T-helper 1 cell treated with Interleukin-12 subunit alpha and Interleukin-12 subunit beta and Interleukin-4 antibody, amounts not matched to agents 30 ng/mL and 1 ng/mL, for 36 hours (primary cell): ENCODE data around the gene MRRF. TPM values are rescaled to one million over a fixed set of nuclear protein-coding genes. Genes with fewer than 3 reads are reported as not detected.

Experiments
- intact Hi-C: fragments of 100-400 bp; cut with micrococcal nuclease; formaldehyde crosslinking; loops from one replicate; pipeline ENCODE4 v1.15.1; 2024
- total RNA-seq: library from RNA; stranded (reverse); gene quantifications from 2 replicates; pipeline ENCODE4 v1.2.3, GENCODE V29; 2022

The MRRF gene, protein sequence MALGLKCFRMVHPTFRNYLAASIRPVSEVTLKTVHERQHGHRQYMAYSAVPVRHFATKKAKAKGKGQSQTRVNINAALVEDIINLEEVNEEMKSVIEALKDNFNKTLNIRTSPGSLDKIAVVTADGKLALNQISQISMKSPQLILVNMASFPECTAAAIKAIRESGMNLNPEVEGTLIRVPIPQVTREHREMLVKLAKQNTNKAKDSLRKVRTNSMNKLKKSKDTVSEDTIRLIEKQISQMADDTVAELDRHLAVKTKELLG
- 32.7 and 32.9 TPM in 2 replicates for total RNA-seq

DNA sequence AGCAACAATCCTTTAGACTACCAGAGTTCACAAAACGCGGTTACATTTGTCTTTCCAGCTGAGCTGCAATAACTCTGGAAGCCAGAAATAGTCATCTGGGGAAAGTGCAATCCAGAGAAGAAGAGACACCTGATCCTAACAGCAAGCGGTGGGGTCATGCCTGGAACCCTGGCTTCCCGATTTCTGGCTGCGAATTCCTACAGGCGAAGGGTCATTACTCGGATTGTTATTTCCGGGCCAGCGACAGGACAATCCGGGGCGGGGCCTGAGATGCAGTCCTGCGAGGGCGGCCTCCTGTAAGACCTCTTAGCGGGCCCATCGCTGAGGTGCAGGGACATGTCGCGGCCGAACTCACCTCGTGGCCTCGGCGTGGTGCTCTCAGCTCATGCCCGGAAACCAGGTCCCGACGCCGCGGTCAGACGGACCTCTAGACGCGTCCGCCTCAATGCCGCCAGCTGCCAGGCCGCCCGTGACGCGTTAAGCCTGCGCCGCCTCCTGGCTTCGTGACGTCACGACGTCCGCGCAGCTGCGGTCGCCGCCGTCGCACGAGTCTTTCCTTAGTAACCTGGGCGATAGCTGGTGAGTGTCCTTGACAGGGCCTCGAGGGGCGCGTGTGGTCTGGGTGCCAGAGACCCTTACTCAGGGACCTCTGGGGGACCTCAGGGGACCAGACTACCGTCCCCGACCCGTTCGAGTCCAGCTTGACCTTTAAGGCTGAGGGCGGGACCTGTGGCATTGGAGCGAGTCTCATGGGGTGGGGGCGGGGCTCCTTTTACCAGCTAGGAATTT is at the start of gene MRRF, which contains the start of gene RBM18:
MRRF (plus strand) TSS at position 523 of the 789 bp plus-strand sequence. CDS start 6,010 bp downstream, outside the sequence.
RBM18 (minus strand) TSS at position 481 of the 789 bp plus-strand sequence. CDS start 3,348 bp downstream, outside the sequence.
- intact Hi-C loops, result loop anchor here (1.0 to 10.0 kb wide), 14 partner anchors 45 to 1684 kb away; partner anchors contain the start of genes CDK5RAP2, MORN5, NDUFA8 and PDCL

DNA sequence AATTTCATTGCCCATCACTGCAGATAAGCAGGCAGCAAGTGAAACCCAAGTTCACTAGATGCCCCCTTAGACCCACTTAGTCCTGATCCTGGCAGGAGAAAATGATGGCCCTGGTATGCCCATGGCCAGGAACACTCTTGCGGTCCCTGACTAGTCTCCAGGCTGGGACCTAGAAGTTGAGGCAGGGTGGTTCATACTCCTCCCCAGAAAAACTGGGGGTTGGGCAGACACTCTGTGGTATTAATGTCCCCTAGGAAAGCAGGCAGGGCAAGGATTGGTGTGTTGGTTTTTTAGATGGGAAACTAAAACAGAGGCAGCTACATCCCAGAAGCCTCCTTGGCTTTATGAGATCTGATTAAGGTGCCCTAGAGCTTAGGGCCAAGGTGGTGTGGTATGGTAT is 49.0 kb upstream of the MRRF start:
- intact Hi-C loops, result no loop called here

DNA sequence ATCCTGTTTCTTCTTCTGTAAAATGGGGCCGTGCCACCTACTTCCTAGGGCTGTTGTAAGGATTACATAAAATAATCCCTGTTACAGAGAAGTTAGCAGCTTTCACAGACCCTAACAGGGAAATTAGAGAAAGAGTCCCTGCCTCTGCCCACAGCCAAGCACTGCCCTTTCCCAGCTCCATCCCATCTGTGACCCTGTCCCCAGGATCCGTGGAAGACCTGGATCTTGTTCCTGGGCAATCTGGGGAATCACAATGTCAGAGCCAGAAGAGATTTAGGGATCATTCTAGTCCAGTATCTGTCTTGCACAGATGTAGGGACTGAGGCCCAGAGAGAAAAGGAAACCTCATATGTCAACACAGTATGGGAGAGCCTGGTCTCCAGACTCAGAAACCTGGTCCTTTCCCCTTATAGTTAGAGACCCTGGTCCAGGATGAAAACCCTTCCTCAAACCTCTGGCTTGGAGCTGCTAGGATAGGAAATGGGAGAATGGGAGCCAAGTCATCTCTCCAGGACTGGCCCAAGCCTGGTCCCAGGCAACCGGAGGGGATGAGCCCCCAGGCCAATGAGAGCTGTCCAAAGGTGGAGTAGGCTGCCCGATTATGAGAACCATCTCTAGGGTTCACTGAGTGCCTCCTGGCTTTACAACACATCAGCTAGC is 48.4 kb upstream of the MRRF start:
- intact Hi-C loops, result no loop called here

DNA sequence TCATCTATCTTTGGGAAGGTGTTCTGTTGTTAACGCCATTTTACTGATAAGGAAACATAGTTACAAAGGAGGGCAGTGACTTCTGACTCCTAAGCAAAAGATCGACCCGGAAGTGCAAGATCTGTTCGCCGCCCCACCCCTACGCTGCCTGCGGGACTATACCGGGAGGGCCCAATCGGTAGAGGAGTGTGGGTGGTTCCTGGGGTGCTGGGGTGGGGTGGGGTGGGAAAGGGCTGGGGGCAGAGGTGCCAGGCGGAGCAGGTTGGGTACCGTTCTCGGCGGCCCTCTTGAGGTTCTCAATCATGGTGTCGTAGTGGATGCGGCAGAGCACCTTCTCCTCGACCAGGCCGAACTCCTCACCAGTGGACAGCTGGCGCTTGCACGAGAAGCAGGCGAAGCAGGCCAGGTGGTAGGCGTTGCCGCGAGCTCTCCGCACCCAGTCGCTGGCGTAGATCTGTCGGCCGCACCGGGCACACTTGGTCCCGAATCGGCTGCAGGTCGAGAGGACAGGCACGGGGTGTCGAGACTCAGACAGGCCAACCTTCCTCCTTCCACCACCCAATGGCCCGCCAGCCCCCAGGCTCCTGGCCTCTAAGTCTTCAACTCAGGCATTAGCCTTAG is 47.8 kb upstream of the MRRF start:
- intact Hi-C loops, result no loop called here

DNA sequence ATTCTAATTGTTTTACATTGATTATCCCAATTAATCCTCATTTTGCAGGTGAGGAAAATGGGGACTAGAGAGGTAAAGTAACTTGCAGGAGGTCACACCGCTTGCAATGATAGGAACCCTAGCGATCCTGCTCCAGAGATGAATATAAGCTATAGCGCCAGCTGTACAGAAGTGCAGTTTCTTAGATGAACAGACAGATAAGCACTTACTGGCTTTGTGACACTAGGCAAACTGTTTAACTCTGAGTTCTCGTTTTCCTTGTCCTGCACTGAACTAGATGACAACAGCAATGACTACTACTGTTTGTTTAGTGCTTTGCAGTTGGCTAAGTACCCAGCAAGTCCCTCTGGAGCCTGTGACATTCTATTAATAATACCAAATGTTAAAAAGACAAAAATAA is 47.0 kb upstream of the MRRF start:
- intact Hi-C loops, result loop anchor here (2.0 kb wide), 1 partner anchor 125 kb away; the partner anchor contains the start of gene TTLL11

DNA sequence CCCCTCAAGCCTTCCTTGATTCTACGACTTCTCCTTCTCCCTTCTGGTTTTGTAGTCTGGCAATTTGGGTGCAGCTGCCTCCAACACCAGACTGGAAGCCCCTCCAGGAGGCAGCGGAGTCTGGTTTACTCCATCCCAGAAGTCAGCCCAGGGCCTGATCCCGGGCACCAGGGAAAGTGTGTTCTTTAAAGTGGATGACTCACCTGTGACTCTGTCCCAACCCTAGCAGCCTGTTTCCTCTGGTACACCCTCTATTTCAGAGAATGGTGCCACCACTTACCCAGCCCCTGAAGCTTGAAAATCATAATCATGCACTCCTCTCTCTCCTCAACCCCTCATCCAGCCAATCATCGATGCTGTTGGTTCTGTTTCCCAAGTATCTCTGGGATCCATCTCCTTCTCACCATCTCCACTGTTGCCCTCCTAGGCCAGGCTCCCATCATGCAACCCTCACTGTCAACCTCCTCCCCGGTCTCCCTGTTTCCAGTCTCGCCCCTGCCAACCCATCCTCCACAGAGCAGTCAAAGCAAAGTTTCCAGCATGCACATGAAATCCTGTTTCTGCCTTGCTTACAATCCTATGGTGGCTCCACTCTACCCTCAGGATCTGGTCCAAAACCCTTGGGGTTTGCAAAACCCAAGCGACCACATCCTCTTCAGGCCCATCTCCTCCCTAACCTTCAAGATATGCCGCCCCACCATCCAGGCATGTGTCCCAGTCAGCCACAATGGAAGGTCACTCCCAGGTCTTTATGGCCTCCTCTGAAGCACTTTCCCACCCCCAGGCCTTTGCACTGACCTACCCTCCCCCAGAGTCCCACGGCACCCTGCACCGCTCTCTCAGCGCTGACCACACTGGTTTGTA is 46.4 kb upstream of the MRRF start:
- intact Hi-C loops, result loop anchor here (2.0 kb wide), 1 partner anchor 126 kb away; the partner anchor contains the start of gene TTLL11

DNA sequence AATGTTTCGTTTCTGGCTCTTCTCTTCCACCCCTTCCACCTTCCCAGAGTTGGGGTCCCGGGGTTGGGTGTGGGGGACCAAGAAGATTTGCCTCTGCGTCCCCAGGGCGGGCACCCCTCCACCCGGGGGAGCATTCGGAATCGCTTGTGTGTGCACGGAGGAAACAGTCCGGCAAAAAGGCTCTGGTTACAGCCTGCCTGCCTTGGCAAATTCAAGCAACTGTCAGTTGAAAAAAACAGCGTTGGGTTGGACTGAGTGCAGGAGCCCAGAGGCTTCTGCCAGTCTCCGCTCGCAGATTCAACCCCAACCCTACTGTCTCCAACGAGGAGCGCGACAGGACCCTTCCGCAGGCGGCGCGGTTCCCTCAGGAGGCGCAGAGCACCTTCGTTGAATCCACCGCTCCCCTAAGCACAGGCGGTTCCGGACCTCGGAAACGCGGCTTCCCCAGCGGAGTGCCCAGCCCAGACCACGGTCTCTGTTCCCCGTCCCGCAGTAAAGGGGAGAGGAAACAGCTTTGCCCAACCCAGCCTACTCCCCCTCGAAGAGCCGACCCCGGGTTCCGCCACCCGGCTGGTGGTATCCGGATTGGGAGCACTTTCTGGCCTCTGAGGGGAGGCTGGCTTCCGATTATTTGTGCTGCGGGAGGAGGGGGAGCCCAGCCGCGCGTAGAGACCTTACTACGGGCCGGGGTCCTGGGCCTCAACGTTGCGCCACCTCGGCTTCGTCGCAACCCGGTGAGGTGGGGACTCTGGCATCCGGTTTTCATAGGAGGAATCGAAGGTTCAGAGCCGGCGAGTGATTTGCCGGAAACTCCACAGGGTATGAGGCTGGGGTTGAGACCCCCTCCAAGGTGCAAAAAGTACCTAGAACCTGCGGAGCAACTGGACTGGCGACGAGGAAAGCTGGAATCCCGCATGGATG is 45.5 kb upstream of the MRRF start:
- intact Hi-C loops, result loop anchor here (1.0 to 2.0 kb wide), 2 partner anchors 46 to 126 kb away; partner anchors contain the start of gene TTLL11

DNA sequence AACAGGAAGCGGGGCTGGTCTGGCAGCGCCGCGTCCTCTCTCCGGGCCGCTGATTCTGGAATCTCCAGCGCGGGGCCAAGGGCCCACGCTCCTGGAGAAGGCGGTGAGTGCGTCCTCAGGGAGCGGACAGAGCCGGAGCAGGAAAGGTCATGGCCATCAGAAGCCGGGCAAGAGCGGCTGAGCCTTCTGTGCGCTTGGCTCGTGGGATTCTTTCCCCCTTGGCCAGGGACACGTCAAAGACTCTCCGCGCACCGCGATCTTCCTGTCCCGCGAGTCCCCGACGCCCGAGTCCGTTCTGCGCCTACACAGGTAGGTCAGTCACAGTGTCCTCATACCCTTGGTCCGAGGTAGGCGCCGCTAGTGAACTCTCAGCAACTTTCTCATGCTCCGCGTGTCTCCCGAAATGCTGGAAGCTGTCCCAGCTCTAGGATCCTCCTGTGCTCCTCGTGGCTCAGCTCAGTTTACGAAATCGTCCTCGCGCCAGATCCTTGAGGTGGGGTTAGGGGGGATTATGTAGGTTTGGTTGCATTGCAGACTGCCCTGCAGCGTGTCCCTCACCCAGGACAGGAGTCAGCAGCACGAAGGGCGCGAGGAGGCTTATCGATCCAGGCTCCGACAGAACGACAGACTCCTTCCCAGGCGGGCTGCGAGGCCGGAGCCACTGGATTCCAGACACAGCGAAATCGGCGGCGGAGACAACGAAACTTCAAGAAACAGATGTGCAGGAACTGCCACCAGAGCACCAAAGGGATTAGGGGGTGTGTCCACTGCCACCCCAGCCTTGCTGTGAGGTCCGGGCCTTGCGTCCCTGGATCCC is 44.6 kb upstream of the MRRF start:
- intact Hi-C loops, result loop anchor here (1.0 to 2.0 kb wide), 2 partner anchors 45 to 127 kb away; partner anchors contain the start of gene TTLL11

DNA sequence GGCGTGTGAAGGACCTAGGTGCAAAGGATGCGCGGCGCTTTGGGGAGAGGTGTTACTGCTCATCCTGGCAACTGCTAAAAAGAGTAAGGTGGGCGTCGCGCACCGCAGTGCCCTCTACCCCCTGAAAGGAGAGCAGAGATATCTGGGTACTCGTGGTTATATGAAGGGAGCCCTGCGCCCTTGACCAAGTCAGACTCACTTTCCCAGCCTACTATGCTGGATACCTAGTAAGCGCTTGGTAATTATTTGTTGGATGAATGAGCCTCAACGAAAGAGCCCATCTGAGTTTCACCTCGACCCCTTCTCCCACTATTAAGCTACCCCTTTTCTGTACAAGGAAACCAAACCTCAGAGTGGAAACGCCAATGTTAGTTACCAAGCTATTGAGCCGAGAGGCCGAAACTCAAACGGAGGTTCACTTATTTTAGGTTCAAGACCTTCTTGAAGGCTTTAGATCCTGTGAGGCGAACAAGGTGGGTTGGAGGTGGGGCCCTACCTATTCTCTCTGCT is 44.0 kb upstream of the MRRF start:
- intact Hi-C loops, result no loop called here

DNA sequence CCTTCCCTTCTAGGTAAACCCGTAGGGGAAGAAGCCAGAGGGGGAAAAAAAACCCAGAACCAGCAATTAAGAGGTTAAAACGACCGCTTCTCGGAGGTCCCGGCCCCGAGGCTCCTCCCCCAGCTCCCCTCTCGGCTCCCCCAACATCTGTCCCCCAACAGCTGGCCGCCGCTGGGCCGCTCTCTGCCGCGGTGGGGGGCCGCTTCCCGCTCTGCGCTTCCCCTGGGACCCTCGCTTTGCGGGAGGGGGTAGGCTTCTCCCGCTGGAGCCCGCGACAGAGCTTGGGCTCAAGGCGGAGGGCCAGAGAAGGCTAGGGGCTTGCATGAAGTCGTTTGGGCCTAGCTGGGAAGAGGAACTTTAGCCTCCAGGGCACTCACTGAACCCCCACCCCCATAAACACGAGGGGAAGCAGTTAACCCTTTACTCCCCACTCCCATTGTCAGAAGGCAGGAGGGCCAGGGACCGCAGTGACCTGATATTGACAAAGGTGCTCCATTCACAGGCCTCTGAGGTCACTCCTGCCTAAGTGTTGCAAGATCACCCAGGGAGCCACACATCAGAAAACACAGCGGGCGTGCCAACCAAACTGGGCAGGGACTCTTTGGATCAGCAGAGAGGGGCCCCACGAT is 43.4 kb upstream of the MRRF start:
- intact Hi-C loops, result no loop called here

DNA sequence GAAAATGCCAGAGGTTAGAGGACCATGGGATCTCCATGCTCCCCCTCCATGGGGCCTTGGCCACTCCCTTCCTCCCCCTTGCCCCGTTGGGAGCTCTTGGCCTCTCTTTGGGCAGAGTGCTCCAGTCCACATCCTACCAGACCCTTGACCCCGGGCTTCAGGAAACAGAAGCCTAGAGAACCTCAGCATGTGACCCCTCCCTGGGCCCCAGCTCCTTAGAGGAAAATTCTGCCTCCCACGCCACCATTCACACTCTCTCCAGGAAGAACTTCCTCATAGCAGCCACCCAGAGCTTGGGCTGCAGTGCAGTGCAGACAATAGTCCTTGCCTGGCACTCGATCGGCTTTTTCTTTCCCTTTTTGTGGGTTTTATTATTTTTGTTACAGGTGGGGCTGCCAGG is 41.9 kb upstream of the MRRF start:
- intact Hi-C loops, result no loop called here

DNA sequence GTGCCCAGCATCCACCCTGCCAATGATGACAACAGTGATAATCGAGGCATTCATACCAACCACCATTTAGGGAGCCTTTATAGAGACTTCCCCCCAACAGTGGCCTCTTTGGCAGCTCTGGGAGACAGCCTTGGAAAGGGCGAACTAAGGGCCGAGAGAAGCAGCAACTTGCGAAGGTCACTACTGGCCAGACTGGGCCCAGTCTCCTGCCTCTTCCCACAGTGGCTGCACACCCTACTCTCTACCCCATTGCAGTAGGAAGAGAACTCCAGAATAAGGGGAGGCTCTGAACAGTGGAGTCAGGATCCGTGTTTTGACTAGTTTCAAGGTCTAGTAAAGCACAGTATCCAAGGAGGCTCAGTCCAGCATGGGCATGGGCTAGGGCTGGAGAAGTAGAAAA is 41.2 kb upstream of the MRRF start:
- intact Hi-C loops, result no loop called here

DNA sequence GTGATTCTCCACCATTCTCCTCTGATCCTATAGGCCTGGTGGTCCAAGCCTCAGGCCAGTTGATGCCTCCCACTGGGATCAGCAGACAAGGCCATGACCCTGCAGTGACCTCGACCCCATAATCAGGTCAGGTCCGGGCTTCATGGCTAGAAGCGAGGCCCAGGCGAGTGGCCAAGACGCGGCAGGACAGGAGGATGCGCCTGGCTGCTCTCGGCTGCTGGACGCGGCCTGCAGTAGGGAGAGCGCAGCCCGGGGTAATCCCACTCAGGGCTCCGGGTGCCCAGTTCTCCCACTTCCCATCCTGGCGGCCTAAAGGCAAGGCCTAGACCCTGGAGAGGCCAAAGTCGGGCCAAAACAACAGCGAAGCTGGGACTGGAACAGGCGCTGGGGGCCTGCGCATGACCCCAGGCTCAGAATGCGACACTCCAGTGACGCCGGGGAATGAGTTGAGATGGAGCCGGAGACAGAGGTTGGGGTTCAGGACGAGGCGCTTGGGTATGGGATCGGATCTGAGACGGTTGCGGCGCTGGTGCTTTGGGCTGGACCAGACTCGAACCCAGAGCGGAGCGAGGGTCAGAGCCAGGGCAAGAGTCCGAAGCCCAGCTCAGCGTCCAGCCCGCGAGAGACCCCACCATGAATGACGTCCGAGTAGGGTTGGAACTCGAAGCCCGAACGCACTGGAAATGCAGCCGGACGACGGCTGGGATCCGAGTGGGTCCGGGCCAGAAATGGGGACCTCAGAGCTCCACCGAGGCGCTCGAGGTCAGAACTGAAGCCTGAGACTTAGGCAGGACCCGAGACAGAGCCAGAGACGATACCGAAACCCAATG is 39.2 kb upstream of the MRRF start:
- intact Hi-C loops, result no loop called here

DNA sequence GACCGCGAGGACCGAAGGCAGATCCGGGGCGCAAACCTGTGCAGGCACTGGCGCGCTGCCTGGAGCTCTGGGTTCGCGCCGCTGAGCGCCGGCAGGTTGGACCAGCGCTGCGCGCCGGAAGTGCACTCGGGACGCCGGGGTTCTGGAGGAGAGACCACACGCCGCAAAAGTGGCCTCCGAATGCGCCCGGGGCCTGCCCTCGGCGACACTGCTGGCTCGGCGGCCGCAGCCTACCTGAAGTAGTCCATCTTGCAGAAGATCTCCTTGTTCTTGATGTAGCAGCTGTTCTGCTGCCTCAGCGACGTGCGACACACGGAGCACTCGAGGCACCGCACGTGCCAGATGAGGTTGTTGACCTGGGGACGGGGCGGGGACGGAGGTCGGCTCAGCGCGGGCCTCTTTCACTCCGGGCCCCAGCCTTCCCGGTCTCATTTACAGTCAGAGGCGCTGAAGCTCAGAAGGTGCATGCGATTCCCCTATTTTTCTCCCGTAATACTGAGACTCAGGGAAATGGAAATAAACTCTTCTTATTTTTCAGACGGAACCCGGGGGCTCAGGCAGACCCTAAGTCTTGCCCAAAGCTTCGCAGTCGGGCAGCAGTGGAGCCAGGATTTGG is 38.4 kb upstream of the MRRF start:
- intact Hi-C loops, result no loop called here

DNA sequence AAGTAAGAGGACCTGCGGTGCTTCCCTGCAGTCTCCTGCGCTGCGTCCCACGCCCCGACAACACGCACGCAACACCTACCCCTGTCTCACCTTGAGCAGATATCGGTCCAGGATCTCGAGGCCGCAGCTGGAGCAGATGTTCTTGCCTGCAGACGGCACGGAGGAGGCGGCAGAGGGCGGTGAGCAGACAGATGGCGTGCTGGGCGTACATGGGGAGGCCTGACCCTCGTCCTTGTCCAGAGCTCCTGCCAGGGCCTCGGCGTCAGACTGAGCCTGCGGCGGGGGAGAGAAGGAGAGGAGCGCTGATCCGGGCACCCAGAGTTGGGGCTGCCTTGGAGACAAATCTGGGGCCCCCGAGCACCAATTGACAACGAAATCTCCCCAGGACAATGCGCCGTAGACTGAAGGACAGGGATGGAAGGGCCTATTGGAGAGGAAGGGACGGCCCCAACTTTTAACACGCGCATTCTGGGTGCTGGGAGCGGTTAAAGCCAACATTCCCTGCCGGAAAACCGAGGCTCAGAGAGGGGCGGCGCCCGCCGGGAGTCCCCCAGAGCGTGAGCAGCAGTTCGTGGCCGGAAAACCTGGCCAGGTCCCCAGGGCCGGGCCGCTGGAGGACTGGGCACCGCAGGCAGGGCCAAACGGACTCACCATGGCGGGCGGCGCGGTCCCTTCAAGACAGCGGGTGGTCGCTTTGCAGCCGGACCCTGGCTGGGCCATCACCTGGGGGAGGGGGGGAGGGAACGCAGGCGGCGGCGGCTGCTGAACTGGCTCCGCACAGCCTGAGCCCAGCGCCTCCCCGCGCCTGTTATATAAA is 37.7 kb upstream of the MRRF start:
- intact Hi-C loops, result no loop called here

DNA sequence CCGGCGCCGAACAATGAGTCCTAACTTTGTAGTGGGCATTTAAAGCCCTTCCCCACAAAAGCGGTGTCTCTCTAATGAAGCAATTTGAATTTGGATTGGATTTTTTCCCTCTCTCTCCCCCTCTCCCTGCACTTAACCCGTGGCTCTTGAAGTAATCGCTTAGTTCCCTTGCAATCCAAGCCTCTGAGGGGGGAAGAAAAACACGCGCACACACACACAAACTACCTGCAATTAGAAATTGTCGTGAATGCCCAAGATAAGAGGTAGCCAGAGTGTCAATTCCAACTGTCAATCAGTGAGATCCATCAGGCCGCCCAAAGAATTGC is 37.1 kb upstream of the MRRF start:
- intact Hi-C loops, result no loop called here
